ENCODE measurements around the gene NLRP1. TPM values are rescaled to one million over a fixed set of nuclear protein-coding genes. Genes with fewer than 3 reads are reported as not detected.

The NLRP1 gene
- total RNA-seq, 4 donors from 2014 or later = 23.3 to 72.5 (median 39.5) TPM

GRCh38 chr17:5605452-5605851, 21.1 kb upstream of the NLRP1 start:
- TF ChIP-seq CTCF (IDR thresholded peaks at IDR 0.05; ENCODE audit: low read depth) = no peak

- TF ChIP-seq CTCF (IDR thresholded peaks at IDR 0.05; ENCODE audit: low read depth) = no peak
These were observed 15.7 kb upstream of the NLRP1 start for GRCh38 chr17:5600041-5600440.

GRCh38 chr17:5598457-5598856, 14.1 kb upstream of the NLRP1 start:
- no peak for TF ChIP-seq CTCF (IDR thresholded peaks at IDR 0.05; ENCODE audit: low read depth)

GRCh38 chr17:5596421-5596820, 12.1 kb upstream of the NLRP1 start:
- no peak for TF ChIP-seq CTCF (IDR thresholded peaks at IDR 0.05; ENCODE audit: low read depth)

GRCh38 chr17:5595831-5596230, 11.5 kb upstream of the NLRP1 start:
- TF ChIP-seq CTCF (IDR thresholded peaks at IDR 0.05; ENCODE audit: low read depth) = no peak

- no peak for TF ChIP-seq CTCF (IDR thresholded peaks at IDR 0.05; ENCODE audit: low read depth)
These were observed 8.1 kb upstream of the NLRP1 start for GRCh38 chr17:5592382-5592781.

GRCh38 chr17:5591966-5592365, 7.7 kb upstream of the NLRP1 start:
- TF ChIP-seq CTCF (IDR thresholded peaks at IDR 0.05; ENCODE audit: low read depth) = no peak
